GM13976 (cell line): ENCODE measurements around the gene PRXL2A.

Experiments used
- DNase-seq: peaks from one replicate; pipeline ENCODE4 v3.0.0; 2012; ENCODE audit warnings: low spot score
- CTCF ChIP-seq: IDR thresholded peaks from 2 replicates; pipeline ENCODE4 v1.5.1; 2012; ENCODE audit warnings: borderline replicate concordance, mild to moderate bottlenecking; ENCODE audit not compliant: insufficient read depth; ENCODE audit errors: extremely low read depth, missing control alignments, control extremely low read depth
- in situ Hi-C: fragments of 300-500 bp; cut with MboI; formaldehyde crosslinking; loops from one replicate; pipeline ENCODE4 v1.12.0; 2022; ENCODE audit warnings: low sequenced_read_pairs, mixed read lengths, inconsistent platforms; ENCODE audit not compliant: unreplicated experiment

The PRXL2A gene

DNA sequence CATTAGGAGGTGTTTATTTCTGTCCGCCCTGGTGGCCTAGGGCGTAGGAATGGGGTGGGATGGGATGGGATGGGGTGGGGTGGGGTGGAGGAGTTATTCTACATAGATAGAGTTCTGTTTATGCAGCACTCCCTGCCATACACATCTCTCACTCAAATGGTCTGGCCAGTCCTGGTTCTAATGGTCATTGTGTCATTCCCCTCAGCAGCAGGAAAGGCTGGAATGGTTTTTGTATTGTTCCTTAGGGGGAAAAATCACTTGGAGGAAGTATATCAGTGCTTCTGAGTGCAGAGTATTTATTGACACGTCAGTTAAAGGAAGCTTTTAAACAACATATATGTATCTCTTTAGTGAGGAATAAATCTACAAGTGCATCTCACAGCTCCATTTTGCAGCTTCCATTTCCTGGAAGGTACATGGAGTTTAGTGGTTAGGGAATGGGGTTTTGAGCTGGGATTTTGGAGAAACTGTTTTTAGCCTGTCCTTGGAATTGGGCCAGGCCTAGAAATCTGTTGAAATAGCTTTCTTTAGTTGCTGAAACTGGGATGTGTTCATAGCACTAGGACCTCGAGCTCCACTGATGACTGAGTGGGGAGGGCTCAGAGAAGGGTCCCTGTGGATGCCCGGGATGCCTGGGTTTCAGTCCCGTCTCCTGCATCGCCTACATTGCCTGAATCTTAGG lies 54.1 kb downstream of the PRXL2A start:
- DNase-seq = no peak
- TF ChIP-seq CTCF = no peak
- in situ Hi-C loops = no loop called here

GRCh38 chr10:80462981-80463741 lies 54.8 kb downstream of the PRXL2A start:
- in situ Hi-C loops = no loop called here
- DNase-seq = no peak
- no peak for TF ChIP-seq CTCF

GRCh38 chr10:80463868-80464267 lies 55.5 kb downstream of the PRXL2A start:
- DNase-seq = no peak
- in situ Hi-C loops = no loop called here
- no peak for TF ChIP-seq CTCF

DNA sequence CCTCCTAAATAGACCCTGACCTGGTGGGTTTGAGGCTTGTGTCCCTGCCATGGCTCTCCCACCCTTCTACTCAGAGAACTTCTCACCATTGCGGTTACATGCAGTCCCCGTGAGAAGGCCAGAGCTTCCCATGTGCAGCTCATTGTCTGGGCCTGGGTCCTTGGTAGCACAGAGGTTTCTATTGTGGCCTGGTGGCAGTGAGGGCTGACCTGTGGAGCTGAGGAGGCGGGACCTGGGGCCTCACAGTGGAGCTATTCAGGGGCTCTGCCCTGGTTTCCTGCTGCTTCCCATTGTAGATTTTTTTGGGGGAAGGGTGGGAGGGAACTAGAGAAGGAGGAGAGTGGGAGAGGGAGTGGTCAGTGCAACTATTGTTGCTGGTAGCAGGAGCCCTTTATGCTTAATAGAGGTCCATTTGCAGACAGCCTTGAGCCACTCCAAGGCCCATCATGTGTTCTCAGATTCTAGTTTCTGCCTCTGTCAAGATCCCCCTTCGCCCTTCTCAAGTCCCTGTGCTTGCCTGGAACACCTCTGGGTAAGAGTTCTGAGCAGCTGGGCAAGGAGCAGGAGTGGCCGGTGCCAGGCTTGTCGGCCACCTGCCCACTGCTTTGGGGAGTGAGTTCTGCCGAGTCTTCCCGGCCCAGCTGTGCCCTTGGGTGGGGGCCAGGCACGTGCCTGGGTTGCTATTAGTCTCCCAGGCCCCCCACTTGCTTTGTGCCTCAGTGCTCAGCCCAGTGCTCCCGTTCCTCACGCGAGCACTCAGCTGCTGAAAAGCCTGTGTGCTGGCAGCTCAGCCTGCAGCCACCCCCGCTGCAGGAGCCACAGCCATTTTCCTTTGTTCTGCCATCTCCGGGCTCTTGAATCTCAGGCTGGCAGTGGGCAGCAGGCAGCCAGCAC lies 56.5 kb downstream of the PRXL2A start:
- no peak for TF ChIP-seq CTCF
- no peak for DNase-seq
- in situ Hi-C loops = no loop called here

DNA sequence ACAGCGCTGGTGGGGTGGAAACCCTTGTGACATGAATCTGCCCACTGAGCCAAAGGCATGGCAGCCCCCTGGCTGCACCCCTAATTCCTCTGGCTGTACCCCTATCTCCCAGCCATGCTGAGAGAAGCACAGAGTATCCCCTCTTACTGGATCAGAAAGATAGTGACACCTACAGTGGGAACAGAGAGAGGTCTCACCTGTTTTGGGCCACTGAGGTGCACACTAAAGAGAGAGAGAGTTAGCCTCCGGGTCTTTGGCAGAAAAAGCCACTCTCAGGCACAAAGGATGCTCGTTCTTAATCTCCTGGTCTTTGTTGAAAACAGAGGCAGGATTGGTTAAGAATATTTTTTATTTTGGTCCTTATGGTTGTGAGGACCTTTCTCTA lies 57.1 kb downstream of the PRXL2A start:
- TF ChIP-seq CTCF = no peak
- no peak for DNase-seq
- in situ Hi-C loops = no loop called here

DNA sequence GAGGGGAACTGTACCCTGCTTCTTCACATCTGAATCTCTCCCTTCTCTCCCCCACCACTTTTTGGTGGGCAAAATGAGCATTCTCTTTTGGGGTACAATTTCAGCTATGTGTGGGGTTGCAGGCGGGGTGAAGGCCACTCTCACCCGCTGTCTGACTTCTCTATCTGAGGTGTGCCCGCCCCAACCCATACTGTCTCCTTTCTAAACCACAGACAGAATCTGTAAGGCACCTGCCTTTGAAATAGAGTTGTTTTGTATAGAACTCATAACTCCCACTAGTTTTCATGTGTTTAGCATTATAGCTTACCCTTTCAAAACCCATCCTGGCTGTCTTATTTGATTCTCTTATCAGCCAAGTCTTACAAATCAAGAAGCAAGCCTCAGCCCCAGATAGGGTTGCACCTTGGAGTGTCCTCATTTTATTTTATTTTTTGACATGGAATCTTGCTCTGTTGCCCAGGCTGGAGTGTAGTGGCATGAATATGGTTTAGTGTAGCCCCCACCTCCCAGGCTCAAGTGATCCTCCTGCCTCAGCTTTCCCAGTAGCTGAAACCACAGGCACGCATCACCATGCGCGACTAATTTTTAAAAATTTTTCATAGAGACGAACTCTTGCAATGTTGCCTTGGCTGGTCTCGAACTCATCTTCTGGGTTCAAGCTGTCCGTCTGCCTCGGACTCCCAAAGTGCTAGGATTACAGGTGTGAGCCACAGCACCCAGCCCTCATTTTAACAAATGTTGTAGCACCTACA lies 57.7 kb downstream of the PRXL2A start:
- TF ChIP-seq CTCF = no peak
- in situ Hi-C loops = no loop called here
- DNase-seq = no peak
